ENCODE results near the gene TBR1.

TBR1 gene

GRCh38 chr2:161421686-161422085 is 5.6 kb downstream of the TBR1 start:
- TF ChIP-seq, protein P1, sequence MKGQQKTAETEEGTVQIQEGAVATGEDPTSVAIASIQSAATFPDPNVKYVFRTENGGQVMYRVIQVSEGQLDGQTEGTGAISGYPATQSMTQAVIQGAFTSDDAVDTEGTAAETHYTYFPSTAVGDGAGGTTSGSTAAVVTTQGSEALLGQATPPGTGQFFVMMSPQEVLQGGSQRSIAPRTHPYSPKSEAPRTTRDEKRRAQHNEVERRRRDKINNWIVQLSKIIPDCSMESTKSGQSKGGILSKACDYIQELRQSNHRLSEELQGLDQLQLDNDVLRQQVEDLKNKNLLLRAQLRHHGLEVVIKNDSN (IDR thresholded peaks at IDR 0.05): no peak
- TF ChIP-seq ZBTB7A (IDR thresholded peaks at IDR 0.05; ENCODE audit: low read depth) (no peak), FOXM1 (IDR thresholded peaks at IDR 0.05; ENCODE audit: borderline replicate concordance, low read depth) (no peak), CEBPB (IDR thresholded peaks at IDR 0.05) (no peak), EP300 (IDR thresholded peaks at IDR 0.05; ENCODE audit: borderline replicate concordance) (no peak), REST (IDR thresholded peaks at IDR 0.05; ENCODE audit: low read depth) (no peak), EGR1 (IDR thresholded peaks at IDR 0.05) (no peak), TEAD4 (IDR thresholded peaks at IDR 0.05) (no peak), NFIC (IDR thresholded peaks at IDR 0.05) (no peak), YY1 (IDR thresholded peaks at IDR 0.05; ENCODE audit: low read depth) (no peak)
- TF ChIP-seq, protein P2, sequence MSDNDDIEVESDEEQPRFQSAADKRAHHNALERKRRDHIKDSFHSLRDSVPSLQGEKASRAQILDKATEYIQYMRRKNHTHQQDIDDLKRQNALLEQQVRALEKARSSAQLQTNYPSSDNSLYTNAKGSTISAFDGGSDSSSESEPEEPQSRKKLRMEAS (IDR thresholded peaks at IDR 0.05): no peak

- TF ChIP-seq YY1 (IDR thresholded peaks at IDR 0.05; ENCODE audit: low read depth) (no peak), EGR1 (IDR thresholded peaks at IDR 0.05) (no peak), EP300 (IDR thresholded peaks at IDR 0.05; ENCODE audit: borderline replicate concordance) (no peak), NFIC (IDR thresholded peaks at IDR 0.05) (no peak), TEAD4 (IDR thresholded peaks at IDR 0.05) (no peak), REST (IDR thresholded peaks at IDR 0.05; ENCODE audit: low read depth) (no peak), TCF12 (IDR thresholded peaks at IDR 0.05; ENCODE audit: low read depth) (no peak), RAD21 (IDR thresholded peaks at IDR 0.05; ENCODE audit: low read depth) (no peak), CEBPB (IDR thresholded peaks at IDR 0.05) (no peak), FOXM1 (IDR thresholded peaks at IDR 0.05; ENCODE audit: borderline replicate concordance, low read depth) (no peak), ZBTB7A (IDR thresholded peaks at IDR 0.05; ENCODE audit: low read depth) (no peak), CREB1 (IDR thresholded peaks at IDR 0.05; ENCODE audit: low read depth) (no peak), TAF1 (IDR thresholded peaks at IDR 0.05; ENCODE audit: low read depth) (no peak)
- TF ChIP-seq, protein P2 (IDR thresholded peaks at IDR 0.05): no peak
Measured at GRCh38 chr2:161422816-161423403, 6.8 kb downstream of the TBR1 start.

GRCh38 chr2:161423421-161424393 is 7.6 kb downstream of the TBR1 start:
- TF ChIP-seq, protein P2 (IDR thresholded peaks at IDR 0.05): no peak
- TF ChIP-seq EGR1 (IDR thresholded peaks at IDR 0.05) (no peak), ZBTB7A (IDR thresholded peaks at IDR 0.05; ENCODE audit: low read depth) (no peak), NFIC (IDR thresholded peaks at IDR 0.05) (no peak), TCF12 (IDR thresholded peaks at IDR 0.05; ENCODE audit: low read depth) (no peak), EP300 (IDR thresholded peaks at IDR 0.05; ENCODE audit: borderline replicate concordance) (no peak), REST (IDR thresholded peaks at IDR 0.05; ENCODE audit: low read depth) (no peak), TEAD4 (IDR thresholded peaks at IDR 0.05) (no peak), FOXM1 (IDR thresholded peaks at IDR 0.05; ENCODE audit: borderline replicate concordance, low read depth) (no peak), CEBPB (IDR thresholded peaks at IDR 0.05) (no peak), YY1 (IDR thresholded peaks at IDR 0.05; ENCODE audit: low read depth) (no peak)
- TF ChIP-seq, protein P1 (IDR thresholded peaks at IDR 0.05): no peak

All from Ishikawa (cell line).